Coronary artery (tissue), 2 donors: ENCODE measurements around the gene PRDM16.

Experiments used
- DNase-seq: peaks from one replicate; pipeline ENCODE4 v3.0.0-alpha.2; 2017; ENCODE audit warnings: low spot score
- H3K27ac ChIP-seq, 2 donors: fragments of 200-600 bp; sonication (generic); one replicate each; pipeline ENCODE4 v1.5.1; 2016 to 2019
- H3K4me3 ChIP-seq: fragments of 200-600 bp; sonication (generic); 2 replicates; pipeline ENCODE4 v1.5.1; 2016; ENCODE audit warnings: mild to moderate bottlenecking, moderate library complexity
- CTCF ChIP-seq: fragments of 200-600 bp; sonication (generic); IDR thresholded peaks from one replicate; pipeline ENCODE4 v1.5.1; 2019; ENCODE audit warnings: antibody characterized with exemption

The PRDM16 gene

GRCh38 chr1:3028531-3029282, 40.3 kb upstream of the PRDM16 start:
- H3K4me3 ChIP-seq: no peak overlapping the region
- H3K27ac ChIP-seq: no peak overlapping the region
- no peak for TF ChIP-seq CTCF
- DNase-seq: peak; percentile 36

- TF ChIP-seq CTCF: no peak
- peak; percentile 52 for DNase-seq
- no peak overlapping the region for H3K27ac ChIP-seq
- no peak overlapping the region for H3K4me3 ChIP-seq
Measured at GRCh38 chr1:3029481-3029961, 39.5 kb upstream of the PRDM16 start.

DNA sequence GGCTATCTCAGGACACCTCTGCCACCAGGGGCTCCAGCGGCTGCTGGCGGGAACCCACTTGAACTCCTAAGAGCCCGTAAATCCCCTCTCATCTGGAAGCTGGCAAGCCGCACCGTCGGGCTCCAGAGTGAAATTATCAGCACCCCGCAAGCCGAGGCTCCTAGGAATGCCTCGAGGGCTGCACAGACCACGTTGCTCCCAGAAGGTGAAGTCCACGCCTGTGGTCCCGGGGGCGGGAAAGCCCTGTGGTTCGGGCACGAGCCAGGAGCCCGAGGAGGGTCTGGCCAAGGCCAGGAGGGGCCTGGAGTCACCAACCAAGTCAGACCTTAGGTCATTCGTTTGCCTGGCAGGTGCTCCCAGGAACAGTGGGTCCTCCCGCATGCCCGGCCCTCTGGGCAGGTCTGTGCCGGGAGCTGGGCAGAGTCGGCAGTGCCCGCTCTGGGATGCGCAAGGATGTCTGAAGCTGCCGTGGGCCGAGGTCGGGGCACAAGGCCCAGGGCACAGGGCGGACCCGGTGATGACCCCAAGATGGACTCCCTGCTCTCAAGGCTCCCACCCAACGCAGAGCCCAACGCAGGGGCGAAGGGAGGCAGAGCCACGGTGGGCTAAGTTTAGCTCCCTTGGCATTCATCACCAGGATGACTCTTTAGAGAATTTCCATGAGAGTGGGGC, 38.9 kb upstream of the PRDM16 start:
- TF ChIP-seq CTCF: no peak
- Histone ChIP-seq H3K4me3 (no peak overlapping the region), H3K27ac (no peak overlapping the region)
- DNase-seq: no peak

- DNase-seq: no peak
- Histone ChIP-seq H3K27ac (no peak overlapping the region), H3K4me3 (no peak overlapping the region)
- no peak for TF ChIP-seq CTCF
Measured at GRCh38 chr1:3030663-3031381, 38.2 kb upstream of the PRDM16 start.

DNA sequence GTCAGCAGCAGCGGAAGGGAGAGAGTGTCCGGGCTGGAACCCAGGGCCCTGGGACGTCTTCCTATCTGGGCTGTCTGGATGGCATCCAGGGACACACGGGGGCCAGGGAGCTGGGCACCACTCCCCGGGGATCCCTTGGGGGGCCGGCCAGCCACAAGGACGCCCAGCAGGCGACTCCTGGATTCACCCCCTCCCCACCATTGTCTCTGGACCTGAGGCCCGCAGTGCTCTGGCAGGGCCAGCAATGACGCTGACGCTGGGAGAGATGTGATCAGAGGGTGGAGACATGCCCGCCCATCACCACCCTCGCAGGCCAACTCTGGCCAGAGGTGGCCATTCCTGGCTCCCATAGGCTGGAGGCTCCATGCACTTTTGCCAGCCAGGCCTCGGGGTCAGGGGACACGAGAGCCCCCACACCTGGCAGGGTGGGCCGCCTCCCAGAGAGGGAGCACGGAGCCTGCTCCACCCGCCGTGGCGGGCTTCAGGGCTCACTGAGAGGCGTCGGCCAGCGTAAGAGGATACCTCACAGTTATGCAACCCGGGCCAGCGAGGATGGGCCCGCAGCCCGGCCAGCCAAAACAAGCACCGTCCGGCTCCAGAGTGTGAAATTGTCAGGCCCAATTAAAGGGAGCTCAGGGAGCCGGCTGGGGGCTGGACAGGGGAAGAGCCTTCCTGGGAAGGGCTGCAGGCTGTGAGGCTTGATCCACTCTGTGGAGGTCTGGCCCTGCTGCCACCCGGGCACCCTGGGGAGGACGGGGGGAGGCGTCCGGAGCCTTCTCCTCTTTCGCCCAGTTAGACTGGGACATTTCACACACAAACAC, 37.4 kb upstream of the PRDM16 start:
- Histone ChIP-seq H3K27ac (no peak overlapping the region), H3K4me3 (no peak overlapping the region)
- no peak for DNase-seq
- no peak for TF ChIP-seq CTCF

GRCh38 chr1:3032371-3033039, 36.5 kb upstream of the PRDM16 start:
- H3K4me3 ChIP-seq: no peak overlapping the region
- no peak for TF ChIP-seq CTCF
- no peak overlapping the region for H3K27ac ChIP-seq
- no peak for DNase-seq
